Activated naive CD8-positive, alpha-beta T cell treated with anti-CD3 and anti-CD28 coated beads for 36 hours (primary cell): ENCODE results near the gene SSBP4. TPM values are rescaled to one million over a fixed set of nuclear protein-coding genes. Genes with fewer than 3 reads are reported as not detected.

Experiments used
- DNase-seq: peaks from one replicate; pipeline ENCODE4 v3.0.0; 2021
- H3K27ac Mint-ChIP-seq: one replicate; pipeline ENCODE4 v1.8.0; 2022; ENCODE audit warnings: mild to moderate bottlenecking, moderate library complexity, mixed read lengths
- H3K27me3 Mint-ChIP-seq: one replicate; pipeline ENCODE4 v1.8.0; 2022; ENCODE audit warnings: mild to moderate bottlenecking, mixed read lengths
- H3K36me3 Mint-ChIP-seq: one replicate; pipeline ENCODE4 v1.8.0; 2021; ENCODE audit warnings: mild to moderate bottlenecking, mixed read lengths
- H3K4me1 Mint-ChIP-seq: one replicate; pipeline ENCODE4 v1.8.0; 2021; ENCODE audit warnings: mixed read lengths
- H3K4me3 Mint-ChIP-seq: one replicate; pipeline ENCODE4 v1.8.0; 2022; ENCODE audit warnings: mild to moderate bottlenecking, moderate library complexity, mixed read lengths
- H3K9me3 Mint-ChIP-seq: one replicate; pipeline ENCODE4 v1.8.0; 2022; ENCODE audit warnings: mixed read lengths
- total RNA-seq, 2 experiments: library from RNA; stranded (reverse); gene quantifications; one replicate each; pipeline ENCODE4 v1.2.3, GENCODE V29; 2021

Gene SSBP4
- total RNA-seq, 2 experiments from 2014 or later = 96.1 to 101 TPM

GRCh38 chr19:18481505-18482222, 62.5 kb downstream of the SSBP4 start:
- no peaks in the 10 kb centered on the region for H3K9me3 Mint-ChIP-seq
- DNase-seq = no peak
- peaks cover 2% of the 10 kb centered on the region for H3K36me3 Mint-ChIP-seq
- peaks cover 58% of the 10 kb centered on the region for H3K4me1 Mint-ChIP-seq
- H3K27me3 Mint-ChIP-seq = no peaks in the 10 kb centered on the region
- H3K27ac Mint-ChIP-seq = peak overlapping the region; percentile 34
- H3K4me3 Mint-ChIP-seq = no peak overlapping the region

GRCh38 chr19:18483119-18483890, 64.1 kb downstream of the SSBP4 start:
- H3K27me3 Mint-ChIP-seq = no peaks in the 10 kb centered on the region
- peaks cover 58% of the 10 kb centered on the region for H3K4me1 Mint-ChIP-seq
- DNase-seq = no peak
- H3K4me3 Mint-ChIP-seq = no peak overlapping the region
- peaks cover 2% of the 10 kb centered on the region for H3K36me3 Mint-ChIP-seq
- H3K27ac Mint-ChIP-seq = no peak overlapping the region
- no peaks in the 10 kb centered on the region for H3K9me3 Mint-ChIP-seq

Other genes with a start within 250 kb of the SSBP4 start
- 10 to 100 TPM; 24.7 to 28.1 TPM for gene IFI30, start 245.6 kb upstream of the SSBP4 start, total RNA-seq
- 10 to 100 TPM; 15.2 to 16.7 TPM for gene MPV17L2, start 226.2 kb upstream of the SSBP4 start, total RNA-seq
- gene RAB3A, start 215.4 kb upstream of the SSBP4 start, total RNA-seq = 1 to 10 TPM; 3.2 to 3.9 TPM
- gene PDE4C, start 193.0 kb upstream of the SSBP4 start, total RNA-seq = not detected
- under 1 TPM; 0.29 to 0.32 TPM for gene IQCN, start 144.9 kb upstream of the SSBP4 start, total RNA-seq
- 100 to 1,000 TPM; 379 to 398 TPM for gene JUND, start 137.8 kb upstream of the SSBP4 start, total RNA-seq
- 100 to 1,000 TPM; 419 to 435 TPM for gene LSM4, start 96.3 kb upstream of the SSBP4 start, total RNA-seq
- gene PGPEP1, start 78.8 kb upstream of the SSBP4 start, total RNA-seq = 10 to 100 TPM; 15.7 to 17.8 TPM
- gene GDF15, start 33.2 kb upstream of the SSBP4 start, total RNA-seq = not detected
- not detected for gene LRRC25, start 21.8 kb upstream of the SSBP4 start, total RNA-seq
- 10 to 100 TPM; 29.6 to 32.7 TPM for gene ISYNA1, start 18.7 kb downstream of the SSBP4 start, total RNA-seq
- 10 to 100 TPM; 20.0 to 21.0 TPM for gene ELL, start 102.7 kb downstream of the SSBP4 start, total RNA-seq
- gene FKBP8, start 124.2 kb downstream of the SSBP4 start, total RNA-seq = 100 to 1,000 TPM; 168 to 170 TPM
- gene KXD1, start 138.5 kb downstream of the SSBP4 start, total RNA-seq = 100 to 1,000 TPM; 116 to 124 TPM
- gene UBA52, start 152.5 kb downstream of the SSBP4 start, total RNA-seq = 1,000 to 10,000 TPM; 1,816 to 1,826 TPM
- gene REX1BD, start 169.4 kb downstream of the SSBP4 start, total RNA-seq = 10 to 100 TPM; 71.6 to 74.7 TPM
- not detected for gene CRLF1, start 187.4 kb downstream of the SSBP4 start, total RNA-seq
- not detected for gene TMEM59L, start 193.5 kb downstream of the SSBP4 start, total RNA-seq
- 10 to 100 TPM; 15.8 to 16.1 TPM for gene KLHL26, start 217.6 kb downstream of the SSBP4 start, total RNA-seq